GM12892 (cell line): ENCODE measurements around the gene PRDM11.

ENCODE experiments used
- DNase-seq: peaks from one replicate; pipeline ENCODE4 v3.0.0; 2011; ENCODE audit not compliant: insufficient read length
- FAIRE-seq: peaks from 2 replicates; lab custom pipeline; 2011; peaks lifted over from hg19 to GRCh38; lab: Jason Lieb, UNC
- POLR2A ChIP-seq: IDR thresholded peaks from 2 replicates; pipeline ENCODE4 v1.6.1; 2011; ENCODE audit warnings: low read depth, low read length, control low read depth
- POLR2AphosphoS5 ChIP-seq: IDR thresholded peaks from 2 replicates; pipeline ENCODE4 v1.6.1; 2011; ENCODE audit warnings: low read depth, low read length, control low read depth
- TAF1 ChIP-seq: IDR thresholded peaks from 2 replicates; pipeline ENCODE4 v1.6.1; 2011; ENCODE audit warnings: low read depth, mild to moderate bottlenecking, control low read depth, low read length, borderline replicate concordance

PRDM11 gene

DNA sequence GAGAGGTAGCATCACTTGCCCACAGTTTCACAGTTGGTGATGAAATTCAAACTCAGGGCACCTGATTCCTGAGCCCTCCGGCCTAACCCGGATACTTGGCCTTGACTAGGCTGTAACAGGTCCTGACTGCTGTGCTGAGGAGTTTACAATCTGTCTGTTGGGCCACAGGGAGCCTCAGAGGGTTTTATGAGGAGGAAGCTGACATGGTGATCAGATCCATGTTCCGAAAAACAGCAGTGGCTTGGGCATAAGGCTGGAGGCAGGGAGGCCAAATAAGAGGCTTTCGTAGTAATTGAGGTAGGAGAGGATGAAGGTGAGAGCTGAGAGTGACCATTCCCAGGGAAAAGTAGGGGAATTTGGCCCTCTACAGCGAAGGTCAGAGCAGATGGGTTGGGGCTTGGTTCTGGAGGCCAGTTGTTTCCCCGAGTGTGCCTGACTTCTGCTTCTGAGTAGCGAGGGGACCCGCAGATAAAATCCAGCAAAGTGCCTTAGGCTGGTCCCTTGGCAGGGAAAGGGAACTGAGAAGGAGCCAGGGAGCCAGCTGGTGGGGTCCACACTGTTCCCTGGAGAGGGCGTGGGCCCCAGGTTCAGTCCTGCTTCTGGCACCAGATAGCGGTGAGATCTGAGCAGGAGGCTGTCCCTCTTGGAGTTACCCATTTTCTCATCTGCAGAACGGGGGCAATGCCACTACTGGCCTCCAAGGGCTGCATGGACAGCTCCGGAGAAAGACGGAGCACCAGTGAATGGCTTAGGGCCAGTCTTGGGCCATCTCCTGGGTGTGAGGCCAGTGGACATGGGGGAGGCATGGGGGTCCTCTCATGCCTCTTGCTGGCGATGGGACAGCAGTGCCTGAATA, 6.5 kb downstream of the PRDM11 start:
- FAIRE-seq: no peak

DNA sequence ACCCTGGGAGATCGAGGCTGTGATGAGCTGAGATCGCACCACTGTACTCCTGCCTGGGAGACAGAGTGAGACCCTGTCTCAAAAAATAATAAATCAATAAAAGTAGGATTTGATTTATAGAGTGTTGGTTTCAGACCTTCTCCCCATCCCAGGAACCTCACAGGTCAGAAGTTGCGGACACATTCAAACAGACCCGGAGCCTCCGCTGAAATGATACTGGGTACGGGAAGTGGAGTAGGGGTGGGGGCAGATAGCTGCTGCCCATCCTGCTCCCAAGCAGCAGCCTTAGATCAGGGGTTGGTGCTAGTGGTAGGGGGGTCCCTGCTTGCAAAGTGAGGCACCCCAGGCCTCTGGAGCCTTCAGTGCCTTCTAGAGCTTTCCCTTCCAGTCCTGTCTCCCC, 7.8 kb downstream of the PRDM11 start:
- no peak for FAIRE-seq
- DNase-seq: no peak

More for the DNA sequence above, 6.5 kb downstream of the PRDM11 start:
- DNase-seq: no peak
- no peak for TF ChIP-seq TAF1
- no peak for TF ChIP-seq POLR2AphosphoS5
- TF ChIP-seq POLR2A: no peak

DNA sequence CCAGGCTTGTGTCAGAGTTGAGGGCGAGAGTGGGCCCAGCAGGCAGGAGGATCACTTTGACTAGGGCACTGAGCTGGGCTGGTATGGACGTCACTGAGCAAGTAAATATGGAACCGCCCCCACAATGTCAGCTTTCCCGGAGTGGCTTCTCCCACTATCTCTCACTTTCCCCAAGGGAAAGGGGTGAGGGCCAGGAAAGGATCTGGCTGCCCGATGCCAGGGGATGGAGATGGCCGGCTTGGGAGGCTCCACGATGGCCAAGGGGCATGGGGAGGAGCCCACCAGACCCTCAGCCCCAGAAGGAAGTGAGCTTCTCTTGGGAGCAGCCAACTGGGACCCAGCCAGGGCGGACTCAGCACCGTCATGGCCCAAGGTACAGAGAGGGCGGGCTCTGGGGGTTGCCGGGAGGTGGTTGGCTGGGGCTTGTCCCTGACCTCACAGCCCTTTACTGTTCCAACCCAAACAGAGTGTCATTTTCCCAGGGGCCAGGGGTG, 8.7 kb downstream of the PRDM11 start:
- TF ChIP-seq POLR2A: no peak
- no peak for TF ChIP-seq TAF1
- TF ChIP-seq POLR2AphosphoS5: no peak
- no peak for DNase-seq
- FAIRE-seq: no peak

More for the DNA sequence above, 7.8 kb downstream of the PRDM11 start:
- no peak for TF ChIP-seq POLR2A
- TF ChIP-seq POLR2AphosphoS5: no peak
- TF ChIP-seq TAF1: no peak

DNA sequence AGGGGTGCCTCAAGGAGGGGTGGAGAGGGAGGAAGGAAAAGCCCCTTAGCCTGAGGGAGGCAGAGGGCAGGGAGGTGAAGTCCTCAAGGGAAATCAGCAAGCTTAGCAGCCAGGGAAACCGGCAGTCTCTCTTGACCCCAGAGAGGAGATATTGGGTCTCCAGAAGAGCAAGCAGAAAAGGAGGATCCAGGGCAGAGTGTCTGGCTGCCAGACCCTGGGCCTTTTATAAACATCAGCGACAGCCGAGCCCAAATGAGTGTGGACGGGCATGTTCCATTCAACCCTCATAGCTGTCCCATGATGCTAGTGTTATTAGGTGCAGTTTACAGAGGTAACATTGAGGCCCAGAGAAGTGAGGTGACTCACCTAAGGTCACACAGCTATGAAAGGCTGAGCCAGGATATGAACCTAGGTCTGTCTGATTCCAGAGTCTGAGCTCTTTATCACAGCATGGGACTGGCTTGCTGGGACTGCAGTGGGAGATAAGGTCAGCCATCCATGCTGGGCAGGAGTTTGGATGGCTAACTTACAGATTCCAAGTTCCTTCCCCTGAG, 9.3 kb downstream of the PRDM11 start:
- TF ChIP-seq POLR2A (no peak), TAF1 (no peak), POLR2AphosphoS5 (no peak)
- no peak for DNase-seq
- FAIRE-seq: no peak

DNA sequence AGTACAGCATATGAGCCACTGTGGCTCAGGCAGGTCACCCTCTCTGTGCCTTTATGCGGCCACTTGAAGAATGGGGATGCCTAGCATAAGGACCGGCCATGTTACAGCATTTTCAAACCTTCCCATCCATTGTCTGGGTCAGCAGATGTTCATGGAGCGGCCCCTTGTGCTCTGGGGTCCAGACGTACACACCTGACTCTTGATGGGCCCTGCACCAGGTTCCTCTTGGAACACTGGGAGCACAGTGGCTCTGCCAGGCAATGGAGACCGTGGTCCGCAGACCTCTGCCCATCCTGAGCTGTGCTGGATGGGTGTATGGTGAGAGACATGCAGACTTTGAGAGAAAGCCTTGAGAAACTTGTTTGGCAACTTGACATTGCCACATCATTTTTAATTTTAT, 9.8 kb downstream of the PRDM11 start:
- no peak for DNase-seq
- no peak for TF ChIP-seq POLR2A
- TF ChIP-seq TAF1: no peak
- FAIRE-seq: no peak

DNA sequence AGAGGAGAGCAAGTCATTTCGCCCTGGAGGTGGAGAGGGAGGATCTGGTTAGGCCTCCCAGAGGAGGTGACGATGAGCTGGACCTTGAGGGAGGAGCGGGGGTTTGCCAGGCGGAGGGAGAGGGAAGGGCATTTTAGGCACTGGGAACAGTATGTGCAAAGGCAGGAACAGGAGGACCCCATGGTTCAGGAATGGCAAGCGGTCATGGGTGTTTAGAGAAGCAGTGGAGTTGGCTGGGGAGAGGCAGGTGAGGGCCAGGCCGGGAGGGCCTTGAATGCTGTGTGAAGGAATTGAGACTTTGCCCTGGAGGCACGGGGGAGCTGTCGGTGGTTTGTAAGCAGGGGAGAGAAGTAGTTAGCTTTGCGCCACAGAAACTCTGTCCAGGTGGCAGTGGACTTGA, 10.3 kb downstream of the PRDM11 start:
- FAIRE-seq: no peak
- DNase-seq: no peak
- TF ChIP-seq POLR2A (no peak), TAF1 (no peak), POLR2AphosphoS5 (no peak)

DNA sequence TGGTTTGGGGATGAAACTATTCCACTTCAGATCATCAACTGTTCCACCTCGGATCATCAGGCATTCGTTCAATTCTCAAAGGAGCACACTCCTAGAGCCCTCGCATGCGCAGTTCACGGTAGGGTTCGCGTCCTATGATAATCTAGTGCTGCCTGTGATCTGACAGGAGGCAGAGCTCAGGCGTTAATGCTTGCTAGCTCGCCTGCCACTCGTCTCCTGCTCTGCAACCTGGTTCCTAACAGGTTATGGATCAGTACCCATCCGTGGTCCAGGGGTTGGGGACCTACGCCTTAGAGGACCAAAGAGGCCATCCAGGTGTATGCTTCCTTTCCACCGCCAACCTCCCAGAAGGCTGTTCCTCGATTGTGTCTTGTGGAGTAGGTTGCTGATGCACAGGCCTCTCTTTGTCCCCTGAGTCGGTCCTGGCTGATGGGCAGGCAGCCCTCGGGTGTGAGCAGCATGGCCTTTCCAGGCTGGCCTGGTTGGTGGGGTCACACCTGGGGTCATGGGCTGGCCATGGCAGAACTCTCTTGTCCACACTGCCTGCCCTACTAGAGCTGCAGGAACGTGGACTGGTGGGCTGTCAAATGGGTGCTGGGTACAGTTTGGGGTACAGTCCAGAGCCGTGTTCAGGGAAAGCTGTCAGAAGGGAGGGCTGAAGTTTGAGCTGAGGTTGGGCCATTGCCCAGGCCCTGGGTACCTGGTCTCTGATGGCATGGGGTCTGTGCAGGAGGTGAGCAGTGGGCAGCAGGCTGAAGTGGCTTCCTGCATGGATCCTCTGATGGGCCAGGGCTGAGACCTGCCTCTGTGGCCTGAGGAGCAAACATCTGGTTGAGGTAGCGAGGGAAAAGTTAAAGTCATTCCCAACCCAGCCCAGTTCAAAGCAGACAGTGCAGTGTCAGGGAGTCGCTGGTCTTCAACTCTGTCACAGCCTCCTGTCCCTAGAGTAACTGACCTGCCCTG, 11.1 kb downstream of the PRDM11 start:
- no peak for TF ChIP-seq POLR2AphosphoS5
- no peak for TF ChIP-seq TAF1
- TF ChIP-seq POLR2A: no peak
- DNase-seq: no peak
- no peak for FAIRE-seq

DNA sequence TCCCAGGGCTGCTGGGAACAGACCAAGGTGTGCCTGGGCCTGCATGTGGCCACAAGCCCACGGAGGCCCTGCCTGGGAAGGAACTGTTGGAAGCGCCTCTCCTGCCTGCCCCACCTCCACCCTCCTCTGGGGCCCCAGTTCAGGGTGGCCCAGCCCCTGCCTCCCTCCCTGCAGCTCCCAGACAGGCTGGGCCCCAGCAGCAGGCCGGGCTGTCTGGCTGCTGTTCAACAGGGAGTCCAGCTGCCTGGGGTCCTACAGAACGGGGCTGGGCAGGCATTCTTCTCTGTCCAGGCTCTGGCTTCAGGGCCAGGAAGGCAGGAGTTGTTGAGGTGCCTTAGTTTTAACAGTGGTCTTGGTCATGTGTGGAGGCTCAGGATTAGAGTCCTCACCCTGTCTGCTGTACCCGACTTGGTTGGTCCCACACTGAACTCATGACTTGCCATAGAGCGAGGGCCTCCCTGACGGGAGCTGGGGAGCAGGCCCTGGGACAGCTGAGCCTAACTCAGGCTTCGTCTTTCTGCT, 11.8 kb downstream of the PRDM11 start:
- DNase-seq (no peak), FAIRE-seq (no peak)
- TF ChIP-seq POLR2AphosphoS5 (no peak), TAF1 (no peak), POLR2A (no peak)

DNA sequence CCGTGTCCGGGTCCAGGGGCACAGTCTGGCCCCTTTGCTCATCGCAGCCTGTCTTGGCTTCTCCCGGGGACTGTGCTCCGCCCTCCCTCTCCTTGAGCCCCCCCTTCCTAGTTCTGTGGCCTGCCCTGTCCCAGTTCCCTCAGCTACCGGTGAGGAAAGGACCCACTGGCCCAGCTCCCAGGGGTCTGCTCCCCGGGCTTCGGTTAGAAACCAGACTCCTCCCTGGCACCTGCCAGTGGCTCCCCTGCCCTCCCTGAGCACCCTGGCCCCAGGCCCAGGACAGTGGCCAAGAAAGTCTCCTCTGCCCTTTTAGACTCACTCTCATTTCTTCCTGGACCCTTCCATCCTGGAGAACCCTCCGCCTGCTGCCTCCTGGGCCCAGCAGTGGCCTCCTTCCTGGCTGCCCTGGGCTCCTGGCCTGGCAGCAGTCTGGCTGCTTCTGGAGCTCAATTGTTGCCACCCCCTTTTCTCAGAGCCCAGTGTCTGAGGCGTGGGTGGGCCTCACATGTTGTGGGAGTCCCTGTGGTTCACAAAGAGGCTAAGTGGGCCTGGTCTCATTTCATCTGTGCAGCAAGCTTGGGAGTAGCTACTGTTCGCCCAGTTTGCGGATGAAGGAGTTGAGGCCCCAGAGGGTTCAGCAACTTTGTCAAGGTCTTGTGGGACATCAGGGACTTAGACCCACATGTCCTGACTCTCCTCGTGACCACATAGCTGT, 12.6 kb downstream of the PRDM11 start:
- no peak for FAIRE-seq

DNA sequence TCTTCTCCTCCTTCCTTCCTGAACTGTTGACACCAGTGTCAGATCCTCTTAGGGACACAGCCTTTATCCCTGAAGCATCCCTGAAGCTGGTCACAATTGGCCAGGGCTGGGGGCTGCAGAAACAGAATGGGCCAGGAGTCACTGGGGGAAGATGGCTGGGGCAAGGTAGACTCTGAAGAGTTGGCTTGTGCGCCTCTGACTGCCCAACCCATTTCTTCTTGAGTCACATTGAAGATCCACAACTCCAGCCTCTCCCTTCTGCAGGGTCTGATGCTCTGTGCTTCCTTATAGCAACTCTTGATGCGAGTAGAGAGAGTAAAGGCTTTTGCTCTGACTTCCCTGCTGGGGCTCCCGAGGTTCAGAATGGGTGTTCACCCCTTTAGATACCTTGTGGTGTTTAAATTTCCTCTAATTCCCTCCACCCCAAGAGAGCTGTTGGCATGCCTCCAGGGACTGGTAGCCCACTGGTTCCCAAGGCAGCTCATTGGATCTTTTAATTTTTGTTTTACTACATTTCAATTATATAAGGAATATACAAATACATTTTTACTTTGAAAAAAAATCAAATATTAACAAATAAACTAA, 13.4 kb downstream of the PRDM11 start:
- no peak for FAIRE-seq

More for the DNA sequence above, 12.6 kb downstream of the PRDM11 start:
- no peak for DNase-seq
- TF ChIP-seq POLR2AphosphoS5: no peak
- no peak for TF ChIP-seq POLR2A
- no peak for TF ChIP-seq TAF1

More for the DNA sequence above, 13.4 kb downstream of the PRDM11 start:
- DNase-seq: no peak
- TF ChIP-seq POLR2A (no peak), POLR2AphosphoS5 (no peak), TAF1 (no peak)
